GM21619 (cell line): ENCODE measurements around the gene CADPS2.
A peak's percentile ranks its signal among the peaks of the same experiment; 100 is the strongest.

Experiments
- ATAC-seq: cut with Tn5 transposase; IDR thresholded peaks from one replicate; pipeline ENCODE4 v1.9.1; 2021; ENCODE audit not compliant: unreplicated experiment

The CADPS2 gene

DNA sequence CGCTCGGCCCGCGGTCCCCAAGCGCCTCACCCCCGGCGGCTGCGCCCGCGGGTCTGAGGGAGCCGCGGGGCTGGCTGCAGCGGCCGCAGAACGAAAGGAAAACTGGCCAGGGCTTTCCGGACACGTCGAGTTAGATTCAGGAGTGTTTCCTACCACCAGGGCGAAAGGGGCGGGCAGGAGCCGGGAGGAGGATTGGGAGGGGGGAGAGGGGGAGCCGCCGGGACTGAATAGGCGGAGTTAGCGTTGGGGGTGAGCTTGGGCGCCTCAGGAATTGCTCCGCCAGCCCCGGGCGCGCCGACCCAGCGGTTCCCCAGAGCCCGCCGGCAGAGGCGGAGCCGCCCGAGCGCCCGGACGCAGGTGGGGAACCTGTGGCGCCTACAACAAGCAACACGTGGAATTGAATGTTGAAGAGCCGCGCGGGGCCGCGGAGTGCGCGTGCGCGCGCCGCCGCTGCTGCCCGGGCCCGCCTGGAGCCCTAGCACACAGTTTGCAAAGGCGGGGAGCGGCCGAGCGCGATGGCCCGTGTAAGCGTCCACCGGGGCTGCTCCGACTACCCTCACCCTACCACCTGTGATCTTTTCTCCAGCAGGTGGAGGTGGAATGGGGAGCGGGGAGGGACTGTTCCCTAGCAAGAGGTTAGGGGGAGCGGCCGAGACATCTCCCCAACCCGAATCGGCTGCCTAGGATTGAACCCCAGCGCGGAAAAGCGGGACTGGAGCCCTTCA is at the start of gene CADPS2:
Gene CADPS2 (minus strand): TSS at position 104 of the 725 bp plus-strand sequence. CDS start 123 bp downstream, outside the sequence.
- ATAC-seq, result peak; percentile 73

DNA sequence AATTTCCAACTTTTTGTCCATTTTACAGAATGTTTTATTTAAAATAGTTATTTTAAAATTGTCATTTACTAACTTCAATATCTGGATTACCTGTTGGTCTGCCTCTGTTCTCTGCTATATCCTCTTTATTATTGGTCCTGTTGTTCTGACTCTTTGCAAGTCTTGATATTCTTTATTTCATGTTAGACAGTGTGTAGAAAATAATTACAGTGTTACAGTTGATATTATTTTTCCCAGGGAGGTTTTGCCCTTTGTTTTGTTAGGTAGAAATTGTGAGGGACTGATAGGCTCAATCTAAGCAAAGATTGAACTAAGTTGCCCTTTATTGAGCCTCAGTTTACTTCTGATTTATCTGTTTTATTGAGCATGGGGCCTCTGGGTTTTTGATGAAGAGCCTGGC is 49.4 kb upstream of the CADPS2 start:
- no peak for ATAC-seq

DNA sequence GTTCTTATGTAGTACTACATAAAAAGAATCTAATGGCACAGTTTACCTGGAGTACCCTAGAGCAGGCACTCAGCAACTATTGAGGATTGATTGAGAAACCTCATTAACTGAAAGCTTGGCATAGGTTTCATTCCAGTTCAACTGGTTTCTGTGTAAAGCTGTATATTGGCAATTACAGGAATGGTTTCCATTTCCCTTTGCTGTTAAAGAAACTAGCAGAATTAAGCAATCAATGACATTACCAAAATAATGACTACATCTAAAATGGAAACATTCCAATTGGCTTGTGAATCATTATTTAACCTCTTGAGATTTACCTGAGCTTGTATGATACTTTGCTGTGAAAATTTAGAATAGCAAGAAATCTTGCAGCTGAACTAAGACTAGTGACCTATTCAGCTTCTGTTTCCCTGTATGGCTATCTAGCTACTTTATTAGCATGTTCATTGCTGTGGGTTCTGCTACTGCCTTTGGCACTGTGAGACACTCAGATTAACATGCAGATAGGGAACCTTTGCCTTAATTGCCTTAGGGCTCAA is 33.5 kb upstream of the CADPS2 start:
- no peak for ATAC-seq

DNA sequence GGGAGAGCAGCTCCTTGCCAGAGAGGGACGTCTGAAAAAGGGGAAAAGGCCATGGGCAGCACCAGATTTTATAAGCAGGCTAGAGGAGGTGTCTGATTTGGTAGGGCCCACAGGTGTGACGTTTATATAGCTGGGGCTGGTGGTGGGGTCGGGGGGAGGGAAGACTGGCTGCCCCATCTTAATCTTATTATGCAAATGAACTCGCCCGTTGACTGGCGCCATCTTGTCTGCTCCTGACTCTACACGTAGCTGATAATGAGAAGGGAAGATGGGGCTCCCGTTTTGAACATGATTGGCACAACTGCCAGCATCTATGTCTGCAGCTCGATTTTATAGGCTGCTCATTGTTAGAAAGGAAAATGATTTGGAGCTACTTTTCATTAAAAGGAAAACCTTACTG is 28.6 kb upstream of the CADPS2 start:
- no peak for ATAC-seq

DNA sequence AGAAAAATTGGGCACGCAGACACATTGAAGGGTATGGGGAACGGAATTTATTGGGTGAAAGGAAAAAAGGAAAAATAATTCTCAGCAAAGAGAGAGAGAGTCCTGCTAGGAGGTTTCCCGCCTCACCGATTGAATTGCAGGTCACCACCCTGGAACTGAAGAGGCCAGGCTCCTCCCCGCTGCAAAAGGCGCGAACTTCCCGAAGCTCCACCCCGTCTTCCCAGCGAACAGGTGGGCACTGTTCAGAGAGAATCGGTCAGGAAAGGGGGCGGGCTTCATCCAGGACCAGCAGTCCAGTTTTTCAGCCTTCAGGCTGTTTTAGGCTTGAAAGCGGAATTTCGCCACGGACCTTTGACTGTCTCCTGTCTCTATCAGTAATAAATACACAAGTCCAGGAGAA is 27.3 kb upstream of the CADPS2 start:
- no peak for ATAC-seq

DNA sequence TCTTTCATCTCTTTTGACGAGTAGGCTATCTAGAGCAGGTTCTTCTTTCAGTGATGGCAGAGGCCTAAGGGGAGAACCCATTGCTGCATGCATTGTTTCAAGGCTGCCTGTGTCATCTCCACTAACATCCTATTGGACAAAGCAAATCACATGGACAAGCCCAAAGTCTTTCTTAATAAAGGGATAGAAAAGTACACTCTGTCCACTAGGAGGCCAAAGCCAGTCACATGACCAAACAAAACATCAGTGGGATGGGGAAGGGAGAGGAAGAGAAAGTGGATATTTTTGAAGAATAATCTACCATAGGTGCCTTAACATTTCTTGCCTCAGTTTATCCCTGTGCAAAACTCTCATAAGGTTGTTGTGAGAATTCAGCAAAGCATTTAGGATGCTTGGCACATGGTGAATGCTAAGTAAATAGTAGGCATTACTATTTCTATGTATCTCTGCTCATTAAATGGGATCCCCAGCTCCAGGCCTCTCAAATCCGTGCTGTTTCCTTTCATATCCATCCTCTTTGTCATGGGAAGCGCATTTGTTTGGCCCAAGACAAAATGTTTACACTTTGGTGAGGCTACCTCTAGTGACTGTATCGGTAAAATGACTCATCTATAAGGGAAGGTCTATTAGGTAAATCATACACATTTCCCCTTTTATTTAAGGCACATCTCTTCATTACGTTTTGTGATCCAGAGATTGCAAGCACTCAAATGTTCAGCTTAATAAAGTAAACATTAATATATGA is 16.7 kb upstream of the CADPS2 start:
- ATAC-seq, result no peak

DNA sequence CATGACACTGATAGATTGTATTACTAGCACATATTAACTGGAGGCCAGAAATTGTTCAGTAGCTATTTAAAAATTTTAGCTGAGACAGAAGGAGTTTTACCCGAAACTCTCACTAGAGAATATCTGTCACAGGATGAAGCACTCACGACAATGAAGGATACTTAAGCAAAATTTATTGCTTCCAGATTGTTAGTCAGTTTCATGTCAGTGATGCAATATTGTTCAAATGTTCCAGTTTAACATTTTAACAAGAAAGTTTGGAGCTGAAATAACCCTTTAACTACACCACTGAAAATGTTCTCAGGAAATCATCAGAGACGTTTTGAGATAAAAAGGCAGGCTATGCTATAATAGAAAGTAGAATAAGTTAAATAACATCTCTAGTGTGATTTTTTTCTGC is 15.0 kb upstream of the CADPS2 start:
- ATAC-seq, result no peak

DNA sequence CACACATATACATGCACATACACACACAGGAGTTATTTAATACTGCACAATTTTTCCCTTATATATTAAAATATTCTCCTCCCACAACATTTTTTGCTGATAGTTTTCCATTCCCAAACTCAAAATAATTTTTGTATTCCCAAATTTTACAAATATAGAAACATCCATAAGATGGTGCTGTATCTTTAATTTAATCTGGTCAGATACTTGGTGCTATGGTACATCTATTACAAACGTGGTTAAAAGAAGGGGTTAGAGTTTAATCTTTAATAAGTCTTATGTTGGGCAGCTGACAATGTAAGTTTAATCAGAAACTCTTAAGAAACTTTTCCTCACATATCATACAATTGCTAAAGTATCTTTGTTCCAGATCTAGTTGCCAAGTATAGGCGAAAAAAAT is 10.2 kb upstream of the CADPS2 start:
- no peak for ATAC-seq

DNA sequence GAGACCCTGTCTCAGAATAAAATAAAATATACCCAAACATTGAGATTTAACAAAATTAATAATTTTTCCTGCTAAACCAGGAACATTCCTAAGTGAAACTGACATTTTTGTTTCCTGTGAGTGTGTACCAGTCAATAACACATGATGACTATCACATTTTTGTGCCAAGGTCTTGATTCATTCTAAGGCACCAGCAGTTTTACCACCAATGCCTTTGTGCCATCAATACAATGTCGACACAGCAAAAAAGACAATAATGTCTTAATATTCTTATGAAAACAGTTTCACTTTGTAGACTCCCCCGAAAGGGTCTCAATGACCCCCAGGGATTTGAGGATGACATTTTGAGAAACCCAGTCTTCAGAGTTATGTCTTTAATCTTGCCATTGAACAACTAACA is 7.2 kb upstream of the CADPS2 start:
- ATAC-seq, result no peak

DNA sequence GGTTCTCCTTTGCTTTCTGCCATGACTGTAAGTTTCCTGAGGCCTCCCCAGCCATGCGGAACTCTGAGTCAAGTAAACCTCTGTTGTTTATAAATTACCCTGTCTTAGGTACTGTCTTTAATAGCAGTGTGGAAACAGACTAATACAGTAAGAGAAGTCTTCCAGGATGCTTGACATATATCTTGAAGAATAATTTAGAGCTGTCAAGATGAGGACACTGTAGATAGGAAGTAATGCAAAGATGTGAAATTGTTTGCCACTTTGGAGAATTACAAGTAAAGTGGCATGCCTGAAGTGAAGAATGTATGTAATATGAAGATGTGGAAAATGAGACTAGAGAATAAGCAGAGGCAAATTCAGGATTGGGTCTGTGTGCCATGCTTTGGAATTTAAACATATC is 2.9 kb upstream of the CADPS2 start:
- no peak for ATAC-seq

DNA sequence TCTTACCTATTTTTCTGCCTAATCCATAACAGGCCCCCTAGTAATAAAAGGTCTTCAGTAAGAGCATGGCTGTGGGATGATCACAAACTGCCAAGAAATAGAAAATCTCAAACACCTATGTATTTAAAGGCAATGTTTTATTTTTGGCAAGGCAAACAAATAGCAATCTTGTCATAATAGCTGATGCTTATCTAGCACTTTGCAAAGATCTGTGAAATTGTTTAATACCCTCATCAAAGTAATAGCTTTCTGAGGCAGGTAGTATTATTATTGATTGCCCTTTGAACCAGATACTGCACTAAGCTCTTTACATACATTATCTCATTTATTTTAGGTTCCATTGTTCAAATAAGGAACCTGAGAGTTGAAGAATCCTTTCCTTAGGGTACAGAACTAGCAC is 1.6 kb upstream of the CADPS2 start:
- ATAC-seq, result no peak

DNA sequence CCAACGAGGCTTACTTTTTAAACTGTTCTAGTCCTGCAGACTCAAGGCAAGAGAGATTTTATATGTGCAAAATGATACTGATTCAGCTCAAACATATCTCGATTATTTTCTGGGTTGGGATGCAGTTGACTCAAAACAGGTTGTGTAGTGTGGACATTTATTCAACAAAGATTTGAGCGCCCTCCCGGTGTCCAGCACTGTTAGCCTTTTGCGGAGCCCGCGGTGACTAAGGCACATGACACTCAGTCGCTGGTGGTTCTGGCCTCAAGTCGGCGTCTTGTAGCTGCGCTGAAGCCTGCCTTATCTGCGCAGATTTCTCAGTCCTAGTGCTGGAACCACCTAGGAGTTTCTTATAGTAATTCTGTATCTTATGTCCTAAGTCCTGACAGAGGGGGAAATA is 938 bp upstream of the CADPS2 start:
- no peak for ATAC-seq

DNA sequence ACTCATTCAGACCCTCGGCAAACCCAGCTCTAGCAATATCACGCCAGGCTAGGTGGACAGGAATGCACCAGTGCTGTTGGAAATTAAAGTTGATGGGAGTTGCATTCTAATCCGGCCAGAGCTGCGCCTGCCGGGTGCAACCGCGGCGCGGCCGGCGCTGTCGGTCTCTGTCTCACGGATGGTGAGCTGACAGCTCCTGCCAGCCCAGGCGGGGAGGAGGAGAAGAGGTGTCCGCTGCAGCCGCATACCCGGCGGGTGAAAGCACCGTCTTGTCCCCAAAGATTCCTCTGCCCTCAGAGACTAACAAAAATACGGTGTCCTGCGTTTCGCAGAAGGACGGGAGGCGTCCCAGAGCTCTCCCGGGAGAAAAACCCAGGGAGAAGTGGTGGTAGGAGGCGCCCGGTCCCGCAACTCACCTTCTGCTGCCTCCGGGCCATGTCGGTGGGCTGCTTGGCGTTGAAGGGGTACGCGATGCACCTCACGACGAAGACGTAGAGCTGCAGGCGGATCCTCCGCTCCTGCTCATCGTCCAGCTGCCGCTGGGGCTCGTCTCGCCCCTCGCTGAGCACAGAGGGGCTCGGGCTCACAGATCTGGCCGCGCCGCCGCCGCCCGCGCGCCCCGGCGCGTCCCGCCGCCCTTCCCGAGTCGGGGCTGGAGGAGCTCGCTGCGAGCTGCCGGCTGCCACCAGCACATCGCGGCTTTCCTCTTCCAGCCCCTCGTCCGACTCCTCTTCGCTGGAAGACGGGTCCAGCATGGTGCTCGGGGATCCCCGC is 490 bp downstream of the CADPS2 start:
- ATAC-seq, result peak; percentile 35

DNA sequence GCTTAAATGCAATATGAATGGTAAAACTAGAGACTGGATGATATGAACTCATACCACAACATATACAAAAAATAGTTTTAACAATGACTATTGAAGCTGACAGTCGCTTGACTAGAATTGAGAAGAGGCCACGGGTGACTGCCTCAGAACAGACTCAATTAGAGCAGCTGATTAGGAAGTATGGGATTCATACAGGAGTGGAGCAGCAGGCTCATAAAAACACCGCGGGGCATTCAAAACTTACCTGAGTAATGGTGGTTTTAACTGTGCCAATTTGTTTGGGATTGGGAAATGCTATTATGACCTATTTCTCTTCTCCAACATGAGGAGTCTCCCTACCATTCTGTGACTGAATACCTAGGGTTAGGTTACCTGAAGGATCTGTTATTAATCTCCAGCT is 2.1 kb downstream of the CADPS2 start:
- ATAC-seq, result no peak

DNA sequence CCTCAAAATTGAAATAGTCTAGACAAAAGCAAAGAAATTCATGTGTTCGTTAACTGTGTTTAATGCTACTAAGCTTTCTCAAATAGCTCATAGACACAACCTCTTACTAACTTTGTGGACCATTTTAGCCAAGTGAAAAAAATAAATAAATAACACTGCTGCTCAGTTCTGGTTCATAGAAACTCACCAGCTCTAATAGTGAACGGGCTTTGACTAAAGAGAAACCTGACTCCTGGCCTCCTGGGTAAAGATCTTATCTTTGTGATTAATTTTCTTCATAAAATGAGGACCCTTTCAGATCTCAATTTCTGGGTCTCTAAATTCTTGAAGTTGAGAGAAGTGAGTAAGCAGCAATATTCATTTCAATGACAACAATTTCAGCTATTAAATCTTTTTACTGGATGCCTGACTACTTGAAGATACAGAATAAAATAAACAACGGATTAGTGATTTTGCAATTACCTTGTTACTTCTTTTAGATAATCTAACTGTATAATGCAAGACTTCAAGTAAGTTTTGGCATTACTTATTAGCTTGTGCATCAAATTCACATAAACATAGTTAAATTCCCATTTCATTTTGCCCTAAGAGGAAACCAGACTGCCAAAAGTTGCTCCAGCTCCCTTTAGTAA is 3.1 kb downstream of the CADPS2 start:
- no peak for ATAC-seq

DNA sequence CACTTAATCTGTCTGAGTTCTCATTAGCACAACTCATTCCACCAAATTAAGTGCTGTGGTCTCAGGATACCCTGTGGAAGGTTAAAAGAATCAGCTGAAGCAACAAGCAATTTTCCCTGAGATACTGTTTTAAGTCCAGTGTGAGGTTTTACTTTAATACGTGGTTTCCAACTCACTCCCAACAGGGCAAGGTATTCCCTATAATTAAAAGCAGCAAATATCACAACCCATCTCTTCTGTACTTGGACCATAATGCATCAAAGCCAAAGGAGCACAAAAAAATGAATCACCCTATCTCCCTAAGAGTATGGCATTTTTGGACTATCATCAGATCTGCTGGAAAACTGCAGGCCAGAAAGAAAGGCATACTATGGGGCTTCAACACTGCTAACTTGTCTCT is 4.9 kb downstream of the CADPS2 start:
- ATAC-seq, result no peak

DNA sequence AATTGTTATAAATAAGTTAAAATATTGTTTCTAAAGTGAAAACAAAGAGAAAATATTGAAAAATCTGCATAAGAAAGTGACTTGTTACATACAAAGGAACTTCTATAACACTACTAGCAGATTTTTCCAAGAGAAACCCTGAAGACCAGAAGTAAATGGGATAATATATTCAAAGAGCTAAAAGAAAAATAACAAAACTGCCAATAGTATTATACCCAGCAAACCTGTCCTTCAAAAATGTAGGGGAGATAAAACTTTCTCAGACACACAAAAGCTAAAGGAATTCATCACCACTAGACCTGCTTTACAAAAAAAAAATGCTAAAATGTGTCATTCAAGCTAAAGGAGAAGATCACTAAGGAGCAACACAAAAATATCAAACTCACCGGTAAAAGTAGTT is 17.0 kb downstream of the CADPS2 start:
- ATAC-seq, result no peak

DNA sequence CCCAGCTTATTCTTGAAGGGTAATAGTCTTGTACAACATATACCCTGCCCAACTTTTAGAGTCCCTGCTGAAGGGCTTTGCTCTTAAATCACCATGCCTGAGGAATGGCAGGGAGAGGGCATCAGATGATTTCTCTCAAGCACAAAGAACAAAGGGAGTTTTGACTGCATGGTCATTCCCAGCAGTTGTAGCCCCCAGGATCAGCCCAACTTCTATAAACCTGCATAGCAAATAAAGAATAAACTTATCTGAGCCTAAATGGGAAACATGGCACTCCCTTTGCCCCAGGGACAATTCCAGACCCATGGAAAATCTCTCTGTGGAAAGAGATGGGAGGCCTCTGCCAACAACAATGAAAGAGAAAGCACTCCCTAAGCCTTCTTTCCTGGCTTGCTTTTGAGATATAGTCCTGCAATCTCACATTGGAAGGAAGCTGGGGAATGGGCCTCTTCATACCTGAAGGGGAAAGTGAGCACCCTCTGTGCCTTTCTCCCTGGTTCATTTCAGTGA is 18.7 kb downstream of the CADPS2 start:
- ATAC-seq, result no peak

DNA sequence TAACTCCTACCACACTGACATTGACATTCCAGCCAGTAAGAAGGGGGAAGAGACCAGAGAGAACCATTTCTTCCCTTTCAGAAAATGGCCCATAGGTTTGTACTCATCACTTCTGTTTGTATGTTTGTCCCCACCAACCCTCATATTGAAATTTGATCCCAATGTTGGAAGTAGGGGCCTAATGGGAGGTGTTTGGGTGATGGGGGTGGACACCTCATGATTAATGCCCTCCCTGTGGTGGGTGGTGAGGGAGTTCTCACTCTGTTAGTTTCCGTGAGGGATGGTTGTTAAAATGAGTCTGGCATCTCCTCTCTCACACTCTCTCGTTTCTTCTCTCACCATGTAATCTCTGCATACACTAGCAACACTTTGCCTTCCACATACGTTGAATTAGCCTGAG is 21.4 kb downstream of the CADPS2 start:
- no peak for ATAC-seq

DNA sequence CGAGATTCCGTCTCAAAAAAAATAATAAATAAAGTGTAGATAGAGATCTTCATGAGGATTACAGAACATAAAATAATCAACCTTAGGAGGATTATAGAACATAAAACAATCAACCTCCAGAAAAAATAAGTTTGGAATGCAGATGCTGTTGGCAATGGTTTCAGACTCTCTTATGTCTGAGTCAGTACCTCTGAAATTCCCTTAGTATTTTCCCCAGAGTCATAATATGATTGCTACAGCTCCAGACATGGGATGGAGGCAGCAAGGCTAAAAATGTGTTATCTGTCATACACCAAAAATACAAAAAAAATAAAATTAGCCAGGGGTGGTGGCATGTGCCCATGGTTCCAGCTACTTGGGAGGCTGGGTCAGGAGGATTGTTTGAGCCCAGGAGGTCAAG is 22.2 kb downstream of the CADPS2 start:
- ATAC-seq, result no peak

DNA sequence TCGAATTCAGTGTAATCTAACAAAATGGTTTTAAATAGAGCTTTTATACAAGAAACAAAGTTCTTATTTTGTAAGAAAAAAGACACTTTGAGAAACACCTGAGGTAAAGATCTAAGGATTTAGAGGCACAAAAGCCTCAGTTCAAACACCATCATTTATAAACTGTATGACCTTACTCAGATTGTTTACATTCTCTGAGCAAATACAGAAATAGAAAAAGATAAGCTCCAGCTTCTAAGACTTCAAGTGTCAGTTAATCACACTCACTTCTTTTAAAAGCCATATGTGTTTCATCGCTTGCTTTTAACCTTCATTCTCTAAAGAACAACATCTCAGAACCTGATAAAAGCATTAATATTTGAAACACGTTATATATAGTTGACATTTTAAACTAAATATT is 27.9 kb downstream of the CADPS2 start:
- ATAC-seq, result no peak
